Measurements from ENCODE around the gene SGO2. TPM values are rescaled to one million over a fixed set of nuclear protein-coding genes. Genes with fewer than 3 reads are reported as not detected.

Gene SGO2
- total RNA-seq, 1 donor from 2014 or later = 0.96 TPM

DNA sequence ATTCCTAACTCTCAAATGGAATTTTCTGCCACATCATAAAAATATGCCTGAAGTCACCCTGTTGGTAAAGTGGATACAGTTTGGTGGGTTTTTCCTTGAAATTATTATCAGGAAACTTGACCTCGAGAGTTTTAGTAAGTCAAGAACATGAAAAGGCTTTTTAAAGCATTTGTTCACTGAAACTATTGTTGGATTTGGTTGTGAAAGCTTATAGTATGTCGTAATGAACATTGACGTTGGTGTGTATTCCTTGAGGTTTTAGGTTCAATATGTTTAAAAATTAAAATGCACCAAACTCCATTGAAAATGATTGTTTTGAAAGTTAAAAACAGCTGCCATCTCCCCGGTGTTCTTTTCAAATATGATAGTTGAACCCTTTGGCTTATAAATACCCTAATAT lies 90.6 kb downstream of the SGO2 start:
- Histone ChIP-seq H3K36me3 (no peaks in the 10 kb centered on the region), H3K27ac (no peak overlapping the region), H3K4me1 (no peaks in the 10 kb centered on the region), H3K27me3 (no peaks in the 10 kb centered on the region), H3K4me3 (no peak overlapping the region), H3K9me3 (no peaks in the 10 kb centered on the region)
- TF ChIP-seq, protein P1, sequence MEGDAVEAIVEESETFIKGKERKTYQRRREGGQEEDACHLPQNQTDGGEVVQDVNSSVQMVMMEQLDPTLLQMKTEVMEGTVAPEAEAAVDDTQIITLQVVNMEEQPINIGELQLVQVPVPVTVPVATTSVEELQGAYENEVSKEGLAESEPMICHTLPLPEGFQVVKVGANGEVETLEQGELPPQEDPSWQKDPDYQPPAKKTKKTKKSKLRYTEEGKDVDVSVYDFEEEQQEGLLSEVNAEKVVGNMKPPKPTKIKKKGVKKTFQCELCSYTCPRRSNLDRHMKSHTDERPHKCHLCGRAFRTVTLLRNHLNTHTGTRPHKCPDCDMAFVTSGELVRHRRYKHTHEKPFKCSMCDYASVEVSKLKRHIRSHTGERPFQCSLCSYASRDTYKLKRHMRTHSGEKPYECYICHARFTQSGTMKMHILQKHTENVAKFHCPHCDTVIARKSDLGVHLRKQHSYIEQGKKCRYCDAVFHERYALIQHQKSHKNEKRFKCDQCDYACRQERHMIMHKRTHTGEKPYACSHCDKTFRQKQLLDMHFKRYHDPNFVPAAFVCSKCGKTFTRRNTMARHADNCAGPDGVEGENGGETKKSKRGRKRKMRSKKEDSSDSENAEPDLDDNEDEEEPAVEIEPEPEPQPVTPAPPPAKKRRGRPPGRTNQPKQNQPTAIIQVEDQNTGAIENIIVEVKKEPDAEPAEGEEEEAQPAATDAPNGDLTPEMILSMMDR (IDR thresholded peaks at IDR 0.05) = no peak
- no peak for DNase-seq (ENCODE audit: low spot score in 2 of 2)
- intact Hi-C loops (cut with DNase I) = loop anchor here (10.0 kb wide), 1 partner anchor 88 kb away; no protein-coding TSS in a partner anchor

DNA sequence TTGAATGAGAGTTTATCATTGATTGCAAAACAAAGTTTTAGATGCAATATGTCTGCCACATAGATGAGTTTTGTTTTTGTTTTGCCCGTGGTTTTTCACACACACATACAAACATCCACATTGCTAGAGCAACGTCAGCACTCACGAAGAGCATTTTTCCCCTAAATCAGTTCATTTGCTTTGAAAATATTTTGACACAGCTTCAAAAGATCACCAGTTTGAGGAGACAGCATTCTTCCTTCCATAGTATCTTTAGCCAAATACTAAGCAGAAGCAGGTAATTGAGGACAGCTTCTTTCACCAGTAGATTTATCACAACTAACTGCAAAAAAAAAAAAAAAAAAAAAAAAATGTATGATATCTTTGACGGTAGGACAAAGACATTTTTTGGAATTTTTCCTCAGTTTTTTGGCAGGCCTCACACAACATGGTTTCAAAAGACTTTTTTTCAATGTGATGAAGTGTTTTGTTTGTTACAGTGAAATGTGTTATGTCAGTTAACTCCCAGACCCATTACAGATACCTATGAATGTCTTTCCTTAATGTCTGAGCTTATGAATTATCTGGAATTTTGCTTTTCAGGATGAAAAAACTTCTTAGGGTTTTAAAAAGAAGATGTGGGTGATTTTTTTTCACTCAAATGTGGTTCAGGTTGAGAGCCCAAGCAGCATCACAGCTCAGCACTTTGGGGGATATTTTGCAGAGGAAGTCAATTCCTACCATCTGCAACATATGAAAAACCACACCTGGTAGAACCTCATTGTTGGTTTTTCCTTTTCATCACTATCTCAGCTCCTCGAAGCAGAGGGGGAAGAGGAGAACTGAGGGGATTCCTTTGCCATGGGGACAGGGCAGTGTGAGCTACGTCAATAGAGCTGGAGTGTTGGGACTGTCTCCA lies 91.4 kb downstream of the SGO2 start:
- no peak for DNase-seq (ENCODE audit: low spot score in 2 of 2)
- no peak overlapping the region for H3K27ac ChIP-seq
- H3K4me1 ChIP-seq = no peaks in the 10 kb centered on the region
- H3K4me3 ChIP-seq = no peak overlapping the region
- H3K9me3 ChIP-seq = no peaks in the 10 kb centered on the region
- TF ChIP-seq, protein P1 (IDR thresholded peaks at IDR 0.05) = no peak
- no peaks in the 10 kb centered on the region for H3K36me3 ChIP-seq
- no peaks in the 10 kb centered on the region for H3K27me3 ChIP-seq
- intact Hi-C loops (cut with DNase I) = loop anchor here (10.0 kb wide), 1 partner anchor 87 kb away; no protein-coding TSS in a partner anchor

DNA sequence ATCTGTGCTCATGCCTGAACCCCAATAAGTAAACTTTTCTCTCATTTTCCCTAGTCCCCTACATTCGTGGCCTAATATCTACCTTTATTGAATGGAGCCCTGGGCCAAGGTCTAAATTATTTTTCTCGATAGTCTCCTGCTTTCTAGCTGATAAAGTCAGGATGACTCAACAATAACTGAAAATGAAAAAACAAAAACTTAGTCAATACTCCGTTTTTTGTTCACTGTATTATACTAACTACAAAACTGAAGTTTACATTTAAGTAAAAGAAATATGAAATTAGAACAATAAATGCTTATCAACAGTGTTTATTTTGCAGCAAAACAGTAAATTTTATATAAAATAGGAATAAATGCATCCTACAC lies 92.0 kb downstream of the SGO2 start:
- DNase-seq (ENCODE audit: low spot score in 2 of 2) = no peak
- H3K27me3 ChIP-seq = no peaks in the 10 kb centered on the region
- H3K27ac ChIP-seq = no peak overlapping the region
- TF ChIP-seq, protein P1 (IDR thresholded peaks at IDR 0.05) = no peak
- H3K4me1 ChIP-seq = no peaks in the 10 kb centered on the region
- no peak overlapping the region for H3K4me3 ChIP-seq
- intact Hi-C loops (cut with DNase I) = loop anchor here (10.0 kb wide), 1 partner anchor 87 kb away; no protein-coding TSS in a partner anchor
- H3K9me3 ChIP-seq = no peaks in the 10 kb centered on the region
- H3K36me3 ChIP-seq = no peaks in the 10 kb centered on the region

DNA sequence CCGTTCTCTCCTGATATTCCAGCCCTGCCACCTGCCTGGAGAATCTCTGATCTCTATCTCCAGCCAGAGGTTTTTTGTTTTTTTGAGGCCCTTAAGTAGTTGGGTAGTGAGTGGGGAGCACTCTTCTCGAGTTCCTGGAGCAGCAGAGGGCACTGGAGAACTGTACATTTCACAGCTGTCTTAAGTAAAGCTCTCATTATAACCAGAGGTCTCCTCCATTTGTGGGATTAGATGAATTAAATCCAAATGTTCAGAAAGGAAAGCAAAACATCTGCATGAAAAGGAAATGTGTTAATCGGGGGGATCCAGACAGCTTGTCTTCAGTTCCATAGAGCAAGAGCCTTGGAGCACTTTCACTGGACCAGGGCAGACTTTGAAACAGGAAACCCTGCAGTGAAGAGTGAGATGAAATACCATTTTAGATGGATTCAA lies 92.6 kb downstream of the SGO2 start:
- intact Hi-C loops (cut with DNase I) = loop anchor here (10.0 kb wide), 1 partner anchor 86 kb away; no protein-coding TSS in a partner anchor
- Histone ChIP-seq H3K4me1 (no peaks in the 10 kb centered on the region), H3K9me3 (no peaks in the 10 kb centered on the region), H3K4me3 (no peak overlapping the region), H3K36me3 (no peaks in the 10 kb centered on the region), H3K27ac (no peak overlapping the region), H3K27me3 (no peaks in the 10 kb centered on the region)
- DNase-seq (ENCODE audit: low spot score in 2 of 2) = no peak
- TF ChIP-seq, protein P1 (IDR thresholded peaks at IDR 0.05) = no peak

DNA sequence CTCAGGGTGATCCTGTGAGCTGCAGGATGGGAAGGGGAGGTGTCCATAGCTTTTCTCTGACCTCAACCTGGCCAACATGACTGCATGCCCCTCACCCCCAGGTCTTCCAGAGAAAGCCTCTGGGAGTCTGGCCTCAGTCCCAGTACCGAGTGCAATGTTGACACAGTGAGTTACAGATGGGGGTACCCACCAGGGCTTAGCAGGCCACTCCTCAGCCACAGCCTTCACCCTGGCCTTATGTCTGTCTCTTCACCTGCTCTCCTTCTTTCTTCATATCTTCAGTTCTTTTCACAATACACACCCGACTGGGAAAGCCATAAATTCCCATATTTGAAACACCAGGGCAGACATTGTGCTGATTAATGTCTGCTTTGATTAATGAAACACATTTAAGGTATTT lies 93.3 kb downstream of the SGO2 start:
- Histone ChIP-seq H3K27ac (no peak overlapping the region), H3K4me3 (no peak overlapping the region), H3K27me3 (no peaks in the 10 kb centered on the region), H3K9me3 (no peaks in the 10 kb centered on the region), H3K4me1 (no peaks in the 10 kb centered on the region), H3K36me3 (peaks cover 0 to 6% of the 10 kb centered on the region in 2 donors)
- TF ChIP-seq, protein P1 (IDR thresholded peaks at IDR 0.05) = no peak
- no peak for DNase-seq (ENCODE audit: low spot score in 2 of 2)
- intact Hi-C loops (cut with DNase I) = loop anchor here (10.0 kb wide), 1 partner anchor 86 kb away; no protein-coding TSS in a partner anchor
